HG03196 (cell line): ENCODE results near the gene NUDT4.
"Not testable (repeated sequence)": the region's sequence is repeated elsewhere in the genome, so short reads cannot be mapped to it uniquely, and the experiment has no call there.

Source experiments
- ATAC-seq: cut with Tn5 transposase; IDR thresholded peaks from one replicate; pipeline ENCODE4 v1.9.1; 2021; ENCODE audit not compliant: unreplicated experiment

The NUDT4 gene

DNA sequence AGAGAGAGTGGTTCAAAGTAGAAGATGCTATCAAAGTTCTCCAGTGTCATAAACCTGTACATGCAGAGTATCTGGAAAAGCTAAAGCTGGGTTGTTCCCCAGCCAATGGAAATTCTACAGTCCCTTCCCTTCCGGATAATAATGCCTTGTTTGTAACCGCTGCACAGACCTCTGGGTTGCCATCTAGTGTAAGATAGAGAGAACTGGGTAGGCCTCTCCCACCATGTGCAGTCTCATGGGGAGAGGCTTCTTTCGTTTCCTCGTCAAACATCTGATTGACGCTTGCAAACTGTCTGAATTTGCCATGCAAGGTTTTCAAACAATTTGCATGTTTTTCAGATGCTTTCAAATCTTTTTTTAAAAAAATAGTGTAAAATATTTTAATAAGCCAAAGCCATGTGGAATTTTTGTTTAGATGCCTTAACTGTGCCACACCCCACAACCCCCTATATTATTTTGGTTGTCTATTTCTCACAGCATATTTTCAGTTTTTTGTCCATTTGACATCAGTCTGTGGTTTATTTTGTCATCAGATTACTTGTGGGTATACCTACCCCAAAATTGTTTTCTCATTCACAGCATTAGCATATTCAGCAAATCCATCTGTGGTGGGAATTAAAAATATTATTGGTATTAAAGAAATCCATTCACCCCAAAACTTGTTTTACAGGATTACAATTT lies 21.6 kb downstream of the NUDT4 start:
- ATAC-seq = peak; percentile 81

DNA sequence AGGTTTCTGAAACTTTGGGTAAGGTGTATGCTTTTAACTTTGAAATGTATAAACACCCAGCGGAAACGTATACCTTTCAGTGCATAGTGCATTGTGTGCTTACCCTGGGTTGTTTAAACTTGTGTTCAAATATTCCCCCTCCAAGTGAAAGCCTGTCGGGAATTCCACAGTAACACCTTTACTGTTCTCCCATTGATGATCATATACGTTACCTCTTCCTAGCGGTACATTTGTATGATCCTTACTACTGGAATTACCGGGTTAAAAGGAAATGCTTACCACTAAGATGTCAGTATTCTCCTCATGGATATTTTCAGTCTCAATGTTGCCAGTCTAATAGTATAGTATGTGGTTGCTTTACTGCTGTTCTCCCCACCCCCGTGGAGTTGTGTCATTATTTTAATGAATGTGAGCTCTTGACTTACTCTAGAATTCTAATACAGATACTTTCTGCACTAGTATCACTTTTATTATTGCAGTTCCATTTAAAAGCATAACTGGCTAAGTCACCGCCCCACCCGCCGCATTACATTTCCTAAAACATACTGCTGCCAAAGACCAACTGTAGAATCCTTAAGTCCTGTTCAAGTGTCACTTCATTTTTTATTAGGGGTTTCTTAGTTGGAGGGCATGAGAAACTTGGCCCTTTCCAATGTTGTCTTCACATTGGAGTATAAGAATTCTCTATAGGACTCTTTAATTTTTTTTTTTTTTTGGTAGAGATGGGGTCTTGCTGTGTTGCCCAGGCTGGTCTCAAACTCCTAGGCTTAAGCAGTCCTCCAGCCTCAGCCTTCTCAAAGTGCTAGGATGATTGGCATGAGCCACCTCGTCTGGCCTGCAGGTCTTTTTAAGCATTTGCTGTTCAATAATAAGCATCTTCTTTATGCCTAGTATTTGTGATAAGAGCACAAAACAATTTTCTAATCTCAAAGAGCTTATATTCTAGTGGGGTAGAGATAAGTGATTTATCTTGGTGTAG lies 24.9 kb downstream of the NUDT4 start:
- no peak for ATAC-seq

DNA sequence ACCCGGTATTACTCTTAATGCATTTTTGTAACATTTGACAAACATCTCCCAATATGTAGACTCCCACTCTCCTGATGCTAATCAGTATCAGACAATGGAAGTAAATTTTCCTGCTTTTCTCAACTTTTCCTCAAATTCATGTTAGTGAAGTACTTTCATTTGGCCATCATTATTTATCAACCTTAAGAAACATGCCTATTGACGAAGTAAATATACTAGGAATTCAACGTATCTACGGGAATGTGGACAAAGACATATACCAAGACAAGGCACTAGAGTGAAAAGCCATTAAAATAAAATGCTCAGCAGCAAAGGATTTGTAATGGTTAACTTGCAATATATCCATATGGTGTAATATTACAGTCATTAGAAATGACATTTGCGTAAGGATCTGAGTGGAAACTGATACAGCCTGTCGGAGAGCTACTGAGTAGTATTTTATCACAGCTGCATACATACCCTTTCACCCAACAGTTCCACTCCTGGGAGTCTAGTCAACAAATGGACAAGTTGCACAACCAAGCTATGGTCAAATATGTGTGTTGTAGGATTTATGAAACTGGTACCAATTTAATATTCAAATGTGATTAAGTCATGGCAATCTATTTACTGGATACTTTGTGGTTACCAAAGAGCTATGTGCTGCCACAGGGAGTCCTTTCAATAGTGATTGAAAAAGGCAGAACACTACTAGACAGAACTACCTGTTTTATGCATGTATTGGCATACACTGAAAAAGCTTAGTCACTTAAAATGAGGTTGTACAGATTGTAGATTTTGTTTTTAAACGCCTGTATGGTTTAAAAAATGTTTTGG lies 26.5 kb downstream of the NUDT4 start:
- no peak for ATAC-seq

DNA sequence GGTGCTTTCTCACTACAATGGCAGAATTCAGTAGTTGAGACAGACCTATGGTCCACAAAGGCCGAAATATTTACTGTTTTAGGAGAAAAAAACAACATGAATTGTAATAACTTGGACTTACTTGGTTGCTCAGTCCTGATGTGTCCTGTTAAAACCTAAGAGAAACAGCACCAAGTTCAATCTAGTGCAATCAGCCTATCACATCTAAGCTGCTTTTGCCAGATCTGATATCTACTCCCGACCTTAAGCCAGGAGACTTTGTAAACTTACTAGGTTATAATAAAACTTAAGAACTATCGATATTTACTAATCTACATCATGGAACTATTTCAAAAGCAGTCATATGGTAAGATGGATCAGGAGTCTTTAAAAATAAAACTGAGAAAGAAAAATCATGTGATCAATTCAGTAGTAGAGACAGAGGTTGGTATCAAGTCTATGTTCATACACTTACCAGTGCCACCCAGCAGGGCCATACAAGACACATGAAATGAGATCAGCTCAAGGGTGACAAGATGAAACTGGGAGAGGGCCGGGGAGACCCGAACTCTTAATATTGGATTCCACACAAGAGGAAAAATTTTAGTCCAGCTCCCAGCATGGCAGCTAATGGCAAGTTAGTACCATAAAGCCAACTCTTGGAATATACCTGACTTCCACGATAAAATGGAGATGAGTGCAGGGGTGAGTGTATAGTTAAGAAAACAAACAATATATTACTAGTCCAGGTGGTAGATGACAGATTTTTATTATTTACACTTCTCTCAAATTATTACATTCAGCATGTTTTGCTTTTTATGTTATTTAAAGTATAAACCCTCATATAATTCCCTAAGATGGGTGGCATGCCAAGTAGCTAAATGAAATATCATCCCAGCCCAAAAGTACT lies 27.5 kb downstream of the NUDT4 start:
- no peak for ATAC-seq

DNA sequence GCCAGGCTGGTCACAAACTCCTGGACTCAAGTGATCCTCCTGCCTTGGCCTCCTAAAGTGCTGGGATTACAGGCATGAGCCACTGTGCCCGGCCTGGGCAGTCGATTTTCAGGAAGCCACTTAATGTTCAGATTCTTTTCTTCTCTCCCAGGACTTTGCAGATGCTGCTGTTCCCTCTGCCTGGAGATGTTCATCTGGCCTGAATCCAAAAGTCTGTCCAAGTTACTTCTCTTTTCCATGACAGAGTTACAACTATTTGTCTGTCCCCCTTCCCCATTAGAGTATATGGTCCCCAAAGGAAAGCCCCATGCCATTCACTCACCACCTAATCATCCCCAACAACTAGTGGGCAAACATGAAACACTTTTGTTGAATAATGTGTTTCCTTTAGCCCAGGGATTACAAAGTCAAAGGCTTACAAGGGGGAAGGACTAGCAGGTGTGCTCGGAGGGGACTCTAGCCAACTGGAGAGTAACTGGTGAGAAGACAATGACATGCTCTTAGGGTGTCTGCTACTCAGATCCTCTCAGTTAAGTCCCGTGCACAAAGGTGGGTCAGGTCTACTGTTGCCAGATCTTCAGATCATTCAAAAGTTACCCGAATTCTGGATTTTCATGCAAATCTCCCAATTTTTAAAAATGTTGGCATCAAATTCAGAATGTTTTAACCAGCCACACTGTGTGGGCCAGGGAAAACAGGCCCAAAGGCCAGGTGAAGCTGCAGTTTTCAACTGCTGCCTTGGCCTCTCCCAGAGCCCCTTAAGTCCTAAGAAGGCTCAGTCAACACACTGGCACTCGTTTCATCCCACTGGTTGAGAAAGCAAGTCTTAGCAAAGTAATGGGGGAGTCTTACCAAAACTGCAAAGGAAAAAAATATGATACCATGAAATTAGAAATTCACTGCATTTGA lies 29.6 kb downstream of the NUDT4 start:
- ATAC-seq = no peak

DNA sequence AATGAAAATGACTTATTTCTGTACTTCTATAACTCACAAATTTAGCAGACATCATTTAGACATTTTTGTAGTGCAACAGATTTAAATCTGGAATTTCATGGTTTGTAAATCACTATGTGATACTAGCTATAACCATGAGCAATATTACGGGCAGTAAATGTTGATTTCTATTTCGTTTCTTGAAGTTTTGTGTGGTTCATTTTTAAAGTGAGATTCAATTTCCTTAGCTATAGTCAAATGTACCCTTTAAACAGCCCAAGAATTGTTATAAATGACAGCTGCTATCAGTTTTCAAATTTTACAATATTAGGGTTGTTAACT lies 30.2 kb downstream of the NUDT4 start:
- no peak for ATAC-seq

DNA sequence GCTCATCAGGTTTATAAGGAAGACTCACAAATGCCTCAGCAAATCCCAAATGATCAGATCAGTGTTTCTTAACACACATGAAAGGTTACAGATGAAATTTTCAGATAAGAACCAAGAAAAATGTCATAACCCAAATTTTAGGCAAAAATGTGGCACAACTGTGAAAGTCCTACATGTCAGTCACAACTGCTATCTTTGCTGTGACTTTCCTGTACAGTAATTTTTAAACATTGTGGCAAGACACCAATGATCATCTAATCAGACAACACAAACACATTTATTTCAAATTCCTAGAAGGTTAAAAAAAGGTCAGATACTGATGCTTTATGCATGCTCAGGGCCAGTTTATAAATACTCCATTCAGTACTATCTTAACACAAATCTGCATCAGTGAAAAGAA lies 31.1 kb downstream of the NUDT4 start:
- no peak for ATAC-seq

DNA sequence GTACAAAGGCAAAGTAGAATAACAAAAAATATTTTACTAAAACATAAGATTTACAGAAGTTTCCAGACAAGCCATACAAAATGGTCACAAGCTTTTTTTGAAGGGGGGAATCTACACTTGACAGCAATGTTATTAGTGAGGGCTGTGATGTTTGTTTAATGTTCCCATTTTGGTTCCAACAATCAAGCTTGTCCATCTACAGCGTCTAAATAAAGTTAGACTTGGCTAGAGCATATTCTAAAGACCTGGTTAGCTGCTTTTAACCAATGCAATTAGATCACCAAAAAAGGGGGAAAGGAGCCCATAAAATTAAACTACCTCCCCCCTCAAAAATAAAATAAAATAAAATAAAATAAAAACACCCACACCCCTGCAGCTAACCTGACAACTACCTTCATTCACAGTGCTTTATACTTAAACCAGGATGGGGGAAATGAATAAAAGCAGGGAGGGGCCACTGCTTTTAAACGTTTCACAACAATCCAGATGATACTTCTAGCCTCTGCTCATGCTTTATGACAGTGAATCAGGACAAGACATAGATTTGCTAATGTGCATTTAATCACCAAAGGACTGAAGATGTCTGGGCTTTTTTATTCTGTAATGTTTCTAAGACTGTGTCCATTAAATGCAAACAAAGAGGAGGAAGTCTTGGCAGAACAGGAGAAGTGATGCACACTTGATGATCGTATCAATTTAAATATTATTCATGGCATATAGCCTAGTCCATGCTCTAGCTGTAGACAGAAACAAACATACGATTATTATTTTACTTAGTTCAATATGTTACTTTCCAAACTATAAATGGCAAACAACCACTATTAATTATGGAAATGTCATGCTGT lies 31.8 kb downstream of the NUDT4 start:
- not testable (repeated sequence) for ATAC-seq

DNA sequence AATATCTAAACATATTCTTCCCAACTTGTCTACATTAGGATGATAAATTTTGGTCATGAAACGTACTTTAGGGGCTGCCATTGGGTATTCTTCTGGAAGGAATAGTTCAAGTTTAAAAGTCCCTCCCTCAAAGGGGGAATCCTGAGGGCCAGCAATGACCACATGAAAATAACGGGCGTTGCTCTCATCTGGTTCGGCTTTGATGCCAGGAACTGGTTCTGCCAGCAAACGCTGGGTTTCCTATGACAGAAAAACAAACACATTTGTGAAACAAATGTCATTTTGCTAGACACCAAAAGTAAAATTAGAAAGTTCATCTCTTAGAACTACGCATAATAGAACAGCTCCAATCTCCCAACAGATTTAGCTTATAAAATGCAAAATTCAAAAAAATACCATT lies 33.3 kb downstream of the NUDT4 start:
- ATAC-seq = not testable (repeated sequence)

DNA sequence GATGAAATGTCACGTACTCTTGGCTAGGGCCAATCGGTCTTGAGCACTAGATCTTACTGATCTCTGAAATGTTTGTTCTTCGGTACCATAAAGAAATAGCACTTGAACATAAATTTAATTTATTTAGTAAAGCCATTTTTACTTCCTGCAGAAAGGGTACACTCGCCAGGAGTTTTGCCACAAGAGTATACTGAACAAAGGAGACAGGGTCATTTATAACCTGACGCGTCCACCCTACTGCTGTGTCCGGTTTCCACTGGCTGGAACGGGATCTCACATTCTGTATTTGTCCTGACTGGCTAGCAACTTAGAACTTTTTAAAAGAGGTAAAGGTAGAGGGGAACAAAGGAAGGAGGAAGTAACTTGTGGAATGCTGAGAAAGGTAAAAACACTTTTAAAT lies 34.7 kb downstream of the NUDT4 start:
- ATAC-seq = not testable (repeated sequence)

DNA sequence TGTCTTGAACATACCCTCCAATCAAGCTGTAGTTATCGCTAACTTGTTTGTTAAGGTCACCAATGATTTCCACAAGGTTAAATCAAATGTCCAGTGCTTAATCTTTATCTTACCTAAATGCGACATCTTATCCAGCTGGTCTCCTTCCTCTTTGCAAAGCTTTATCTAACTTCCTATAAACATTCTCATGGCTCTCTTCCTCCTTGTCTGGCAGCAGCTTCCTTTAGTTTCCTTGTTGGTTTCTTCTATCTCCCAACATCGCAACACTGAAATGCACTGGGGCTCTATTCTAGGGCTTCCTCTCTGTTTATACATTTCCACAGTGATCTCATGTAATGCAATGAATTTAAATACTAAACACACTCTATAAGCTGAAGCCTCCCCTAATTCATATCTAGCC lies 35.3 kb downstream of the NUDT4 start:
- ATAC-seq = no peak

DNA sequence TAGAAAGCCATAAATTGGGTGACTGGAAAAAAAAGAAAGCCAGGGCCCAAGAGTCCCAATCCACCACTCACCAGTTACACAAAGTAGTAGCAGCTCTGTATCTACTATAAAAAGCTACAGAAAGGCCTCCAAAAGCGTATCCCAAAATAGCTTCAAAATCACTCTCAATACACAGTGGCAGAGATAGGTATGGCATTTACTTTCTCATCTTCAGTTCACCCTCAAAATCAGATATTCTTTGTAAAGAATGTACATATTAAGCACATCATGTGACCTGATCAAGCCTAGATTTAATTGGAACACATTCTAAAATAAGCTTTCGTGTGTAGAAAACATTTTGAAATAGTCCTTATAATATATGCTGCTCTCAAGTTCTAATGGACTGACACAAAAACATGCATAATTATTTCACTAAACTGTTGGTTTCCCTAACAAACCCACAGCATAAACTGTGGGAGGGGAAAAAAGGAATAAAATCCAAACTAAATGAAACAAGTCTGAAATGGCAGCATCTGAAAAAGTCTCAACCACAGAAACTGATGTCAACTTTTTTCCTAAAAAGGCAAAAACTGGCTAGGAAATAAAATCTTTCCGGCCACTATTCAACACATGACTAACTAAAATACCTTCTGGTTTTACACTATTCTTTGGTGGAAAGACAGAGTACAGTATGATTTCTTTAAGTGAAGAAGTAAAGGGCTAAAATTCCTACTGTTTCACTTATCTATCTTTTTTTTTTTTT lies 38.2 kb downstream of the NUDT4 start:
- ATAC-seq = no peak

DNA sequence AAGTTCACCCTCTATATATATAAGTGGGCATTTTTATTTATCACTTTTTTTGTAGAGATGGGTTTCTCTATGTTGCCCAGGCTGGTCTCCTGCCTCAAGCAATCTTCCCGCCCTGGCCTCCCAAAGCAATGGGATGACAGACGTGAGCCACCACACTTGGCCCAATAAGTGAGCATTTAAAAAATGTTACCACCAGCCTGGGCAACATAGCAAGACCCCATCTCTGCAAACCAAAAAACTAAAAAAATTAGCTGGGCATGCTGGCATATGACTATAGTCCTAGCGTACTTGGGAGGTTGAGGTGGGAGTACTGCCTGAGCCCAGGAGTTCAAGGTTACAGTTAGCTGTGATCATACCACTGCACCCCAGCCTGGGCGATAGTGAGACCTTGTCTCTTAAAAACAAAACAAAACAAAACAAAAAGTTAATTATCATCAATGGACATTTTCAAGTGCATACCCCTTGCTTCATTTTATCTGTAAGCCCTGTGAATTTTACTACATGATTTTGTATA lies 40.3 kb downstream of the NUDT4 start:
- ATAC-seq = no peak

DNA sequence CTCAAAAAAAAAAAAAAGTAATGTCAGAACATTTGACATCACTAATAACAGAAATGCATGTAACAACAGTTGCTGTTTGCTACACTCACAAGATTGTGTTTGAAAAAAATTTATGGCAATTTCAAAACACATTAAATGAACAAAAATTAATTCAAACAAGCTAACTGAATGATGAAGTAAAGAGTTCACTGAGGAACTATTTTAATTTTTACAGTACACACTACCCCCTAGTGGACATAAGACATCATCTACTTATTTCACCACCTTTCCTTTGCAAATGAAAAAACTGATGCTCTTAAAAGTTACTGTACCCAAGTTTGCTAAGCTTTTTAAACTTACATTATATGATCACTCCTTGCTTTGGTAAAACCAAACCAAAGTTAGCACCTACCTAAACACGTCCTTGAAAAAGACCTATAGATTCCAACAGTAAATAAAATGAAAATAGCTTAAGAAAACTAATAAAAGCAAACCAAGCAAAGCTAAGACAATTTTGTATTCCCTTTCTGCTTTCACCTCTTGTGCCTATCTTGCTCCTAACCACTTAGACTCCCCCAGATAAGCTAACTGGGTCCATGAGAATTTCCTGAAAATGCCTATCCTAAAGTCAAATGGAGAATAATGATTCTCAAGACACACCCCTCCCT lies 41.8 kb downstream of the NUDT4 start:
- ATAC-seq = no peak

DNA sequence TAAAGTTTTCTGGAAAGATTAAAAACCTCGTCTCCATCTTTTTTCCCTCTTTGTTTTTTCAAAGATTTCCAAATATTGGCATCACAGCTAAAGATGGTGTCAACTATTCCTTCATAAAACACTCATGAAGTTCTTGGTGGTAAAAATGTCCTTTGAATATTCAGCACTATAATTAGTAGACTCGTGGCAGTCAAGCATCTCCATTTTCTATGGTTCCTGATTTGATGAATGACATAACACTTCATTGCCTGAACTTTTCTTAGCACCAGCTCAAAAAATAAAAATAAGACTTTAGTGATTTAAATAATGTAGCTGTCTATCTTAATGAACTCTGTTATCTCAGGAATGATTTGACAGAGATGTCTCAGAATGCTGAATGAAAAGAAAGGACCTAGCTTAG lies 44.3 kb downstream of the NUDT4 start:
- ATAC-seq = no peak

DNA sequence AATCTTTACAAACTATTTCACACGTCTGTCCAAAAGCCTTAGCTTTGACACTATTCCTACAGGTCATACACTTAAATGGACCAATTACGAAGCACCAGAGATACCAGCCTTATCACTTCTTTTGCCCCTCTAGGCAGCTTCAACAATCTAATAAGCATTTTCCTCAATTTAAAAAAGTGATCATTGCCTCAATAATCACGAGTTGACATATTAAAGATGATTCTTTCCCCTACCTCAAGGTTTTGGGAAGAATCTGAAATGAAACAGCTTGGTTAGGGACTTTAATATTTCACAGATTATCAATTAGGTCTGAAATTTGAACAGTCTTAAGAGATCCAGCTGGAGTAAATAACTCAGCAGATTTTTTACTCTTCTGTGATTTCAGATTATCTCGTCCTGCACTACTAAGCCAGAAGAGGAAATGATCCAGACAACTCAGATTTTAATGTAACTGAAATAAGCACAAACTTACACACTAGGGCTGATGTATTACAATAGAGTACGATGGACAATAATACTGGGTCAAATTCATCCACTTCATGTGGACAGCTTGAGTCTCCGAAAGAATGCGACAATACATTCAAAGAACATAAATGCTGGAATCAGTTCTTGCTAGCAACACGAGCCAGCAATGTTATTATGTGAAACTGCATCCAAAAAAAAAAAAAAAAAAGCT lies 48.1 kb downstream of the NUDT4 start:
- no peak for ATAC-seq

DNA sequence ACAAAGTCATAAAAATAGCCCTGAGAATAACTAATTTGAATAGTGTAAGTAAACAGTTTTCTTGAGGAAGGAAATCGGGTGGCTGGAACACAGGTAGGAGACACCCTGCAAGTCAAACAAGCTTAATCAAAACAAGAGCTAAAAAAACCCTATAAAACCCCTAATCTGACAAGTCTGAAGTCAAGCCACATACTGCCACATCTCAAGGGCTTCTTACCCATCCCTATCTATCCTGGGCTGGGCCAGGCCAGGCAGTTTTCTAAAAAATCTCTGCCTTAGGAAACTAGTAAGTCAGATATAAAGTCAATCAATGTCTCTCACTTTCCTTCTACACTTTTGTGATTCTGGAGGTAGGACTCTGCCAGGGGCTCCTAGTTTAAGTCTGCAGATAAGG lies 48.7 kb downstream of the NUDT4 start:
- ATAC-seq = no peak
